Measurements from ENCODE around the gene TSPAN1.
A peak's percentile ranks its signal among the peaks of the same experiment; 100 is the strongest.
"Not testable (repeated sequence)": the region's sequence is repeated elsewhere in the genome, so short reads cannot be mapped to it uniquely, and the experiment has no call there.

TSPAN1 gene

DNA sequence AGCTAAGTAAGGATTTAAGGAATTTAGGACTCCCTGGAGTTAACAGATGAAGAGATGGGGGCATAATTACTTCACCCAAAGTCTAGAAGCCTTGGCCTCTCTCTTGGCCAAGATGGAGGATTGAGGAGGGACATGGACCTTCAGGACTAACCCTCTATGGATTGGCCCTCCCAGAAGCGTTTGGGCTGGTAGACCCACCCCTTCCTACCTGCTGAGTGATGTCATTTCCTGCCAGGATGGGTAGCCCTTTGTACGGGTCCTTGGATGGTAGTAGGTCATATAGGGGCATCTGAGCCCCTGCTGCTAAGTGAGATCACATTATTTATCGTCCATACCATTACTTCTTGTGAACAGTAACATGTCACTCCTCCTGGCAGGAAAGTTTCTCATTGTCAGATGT, 45.9 kb downstream of the TSPAN1 start:
- DNase-seq: no peak

DNA sequence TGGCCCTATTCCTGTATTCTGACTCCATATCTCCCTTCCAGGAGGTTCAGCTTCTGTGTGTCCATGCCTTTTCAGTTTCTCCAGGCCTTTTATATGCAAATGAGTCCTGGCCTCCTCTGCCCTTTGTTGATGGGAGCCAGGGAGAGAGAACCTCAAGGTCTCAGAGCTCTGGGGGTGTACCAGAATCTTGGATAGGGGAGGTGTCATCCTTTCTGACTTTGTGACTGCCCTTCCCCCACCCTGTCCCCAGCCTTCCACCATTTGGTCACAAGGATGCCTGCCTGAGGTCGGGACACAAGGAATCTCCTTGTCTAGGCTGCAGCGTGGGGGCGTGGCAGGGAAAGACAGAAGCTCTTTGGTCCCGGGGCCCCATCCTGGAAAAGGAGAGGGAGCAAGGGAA, 46.9 kb downstream of the TSPAN1 start:
- DNase-seq: peak; percentile 64

DNA sequence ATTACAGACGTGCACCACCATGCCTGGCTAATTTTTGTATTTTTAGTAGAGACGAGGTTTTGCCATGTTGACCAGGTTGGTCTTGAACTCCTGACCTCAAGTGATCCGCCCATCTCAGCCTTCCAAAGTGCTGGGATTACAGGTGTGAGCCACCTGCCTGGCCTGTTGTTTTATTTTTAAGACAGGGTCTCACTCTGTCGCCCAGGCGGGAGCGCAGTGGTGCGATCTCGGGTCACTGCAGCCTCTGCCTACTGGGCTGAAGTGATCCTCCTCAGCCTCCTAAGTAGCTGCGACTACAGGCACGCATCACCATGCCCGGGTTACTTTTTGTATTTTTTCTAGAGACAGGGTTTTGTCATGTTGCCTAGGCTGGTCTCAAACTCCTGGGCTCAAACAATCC, 48.2 kb downstream of the TSPAN1 start:
- DNase-seq: not testable (repeated sequence)

GRCh38 chr1:46223472-46223943, 48.6 kb downstream of the TSPAN1 start:
- peak; percentile 91 for DNase-seq

GRCh38 chr1:46224966-46225365, 50.1 kb downstream of the TSPAN1 start:
- DNase-seq: no peak

DNA sequence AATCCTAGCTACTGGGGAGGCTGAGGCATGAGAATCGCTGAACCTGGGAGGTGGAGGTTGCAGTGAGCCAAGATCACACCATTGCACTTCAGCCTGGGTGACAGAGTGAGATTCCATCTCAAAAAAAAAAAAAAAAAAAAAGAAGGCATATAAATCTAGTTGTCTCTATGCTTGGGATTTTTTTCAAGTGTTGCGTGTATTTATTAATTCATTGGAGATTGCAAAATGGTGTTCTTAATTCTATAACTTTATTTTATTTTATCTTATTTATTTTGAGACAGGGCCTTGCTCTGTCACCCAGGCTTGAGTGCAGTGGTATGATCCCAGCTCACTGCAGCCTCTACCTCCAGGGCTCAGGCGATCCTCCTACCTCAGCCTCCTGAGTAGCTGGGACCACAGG, 56.3 kb downstream of the TSPAN1 start:
- DNase-seq: not testable (repeated sequence)

Measured in eye (tissue), 1 donor.